ENCODE measurements around the gene CERS1.
A peak's percentile ranks its signal among the peaks of the same experiment; 100 is the strongest.

CERS1 gene

DNA sequence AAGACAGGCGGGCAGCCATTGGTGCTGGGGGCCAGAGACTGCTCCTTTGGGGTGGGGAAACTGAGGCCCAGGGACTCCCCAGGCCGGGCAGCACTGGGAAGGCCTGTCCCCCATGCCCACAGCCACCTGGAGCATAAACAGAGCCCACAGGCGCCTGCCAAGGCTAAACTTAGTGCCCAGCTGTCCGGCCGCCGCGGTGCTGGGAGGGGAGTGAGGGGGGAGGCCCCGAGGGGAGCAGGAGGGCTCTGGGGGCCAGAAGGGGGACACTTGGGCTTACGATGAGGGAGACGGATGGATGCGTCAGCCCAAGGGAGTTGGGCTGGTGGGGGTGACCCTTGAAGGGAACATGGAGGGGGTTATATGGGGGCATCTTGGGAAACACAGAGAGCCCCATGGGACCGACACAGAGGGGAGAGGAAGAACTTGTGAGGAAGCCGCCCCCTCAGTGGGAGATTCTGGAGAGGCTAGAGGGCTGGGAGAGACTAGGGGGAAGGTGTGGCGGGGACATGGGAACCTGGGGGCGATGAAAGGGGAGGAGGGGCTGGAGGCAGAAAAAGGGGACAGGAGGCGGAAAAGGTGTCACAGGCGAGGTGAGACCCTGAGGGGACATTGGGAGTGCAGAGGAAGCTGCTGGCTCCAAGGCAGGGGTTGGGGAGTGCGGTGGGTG, 2.2 kb downstream of the CERS1 start:
- H3K27ac ChIP-seq (ENCODE audit: extremely low read depth, low read depth, low read length), result no peak overlapping the region
- H3K4me3 ChIP-seq (ENCODE audit: low read depth, low read length), result no peak overlapping the region
- H3K4me1 ChIP-seq (ENCODE audit: control insufficient read depth, insufficient read depth, low read length), result no peaks in the 10 kb centered on the region; the same call in 1 of the 2 replicates
- TF ChIP-seq ZFHX2 (tag by site-specific recombination; conservative IDR thresholded peaks at IDR 0.05) (peak; percentile 44), ZNF335 (tag by site-specific recombination; conservative IDR thresholded peaks at IDR 0.05) (no peak), ZFP69B (tag by site-specific recombination; IDR thresholded peaks at IDR 0.05) (no peak), EGR2 (tag by site-specific recombination; IDR thresholded peaks at IDR 0.05; ENCODE audit: low read depth) (peak; percentile 63; the same call in 1 of the 2 replicates), ZNF768 (tag by site-specific recombination; IDR thresholded peaks at IDR 0.05) (no peak), ZNF140 (tag by site-specific recombination; IDR thresholded peaks at IDR 0.05) (no peak)
- TF ChIP-seq, protein P1, sequence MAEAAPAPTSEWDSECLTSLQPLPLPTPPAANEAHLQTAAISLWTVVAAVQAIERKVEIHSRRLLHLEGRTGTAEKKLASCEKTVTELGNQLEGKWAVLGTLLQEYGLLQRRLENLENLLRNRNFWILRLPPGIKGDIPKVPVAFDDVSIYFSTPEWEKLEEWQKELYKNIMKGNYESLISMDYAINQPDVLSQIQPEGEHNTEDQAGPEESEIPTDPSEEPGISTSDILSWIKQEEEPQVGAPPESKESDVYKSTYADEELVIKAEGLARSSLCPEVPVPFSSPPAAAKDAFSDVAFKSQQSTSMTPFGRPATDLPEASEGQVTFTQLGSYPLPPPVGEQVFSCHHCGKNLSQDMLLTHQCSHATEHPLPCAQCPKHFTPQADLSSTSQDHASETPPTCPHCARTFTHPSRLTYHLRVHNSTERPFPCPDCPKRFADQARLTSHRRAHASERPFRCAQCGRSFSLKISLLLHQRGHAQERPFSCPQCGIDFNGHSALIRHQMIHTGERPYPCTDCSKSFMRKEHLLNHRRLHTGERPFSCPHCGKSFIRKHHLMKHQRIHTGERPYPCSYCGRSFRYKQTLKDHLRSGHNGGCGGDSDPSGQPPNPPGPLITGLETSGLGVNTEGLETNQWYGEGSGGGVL (tag by site-specific recombination; IDR thresholded peaks at IDR 0.05), result no peak
- no peaks in the 10 kb centered on the region for H3K9me3 ChIP-seq (ENCODE audit: control insufficient read depth, insufficient read depth, low read depth, low read length)
- peaks cover 0 to 21% of the 10 kb centered on the region in 2 experiments; a peak in 2 of 3 replicates for H3K36me3 ChIP-seq (ENCODE audit: control insufficient read depth in 2 of 2, insufficient read depth in 1 of 2, low read length in 2 of 2)
- ChIA-PET POLR2A (interaction anchor here (0.9 to 1.2 kb wide), 3 partner anchors 13 to 26 kb away, joined by 3 to 5 read pairs (median 4); partner anchors contain the start of genes COPE and DDX49), CTCF (interaction anchor here (0.5 to 1.6 kb wide), 5 partner anchors 27 to 218 kb away, joined by 3 to 7 read pairs (median 3); no protein-coding TSS in a partner anchor)

DNA sequence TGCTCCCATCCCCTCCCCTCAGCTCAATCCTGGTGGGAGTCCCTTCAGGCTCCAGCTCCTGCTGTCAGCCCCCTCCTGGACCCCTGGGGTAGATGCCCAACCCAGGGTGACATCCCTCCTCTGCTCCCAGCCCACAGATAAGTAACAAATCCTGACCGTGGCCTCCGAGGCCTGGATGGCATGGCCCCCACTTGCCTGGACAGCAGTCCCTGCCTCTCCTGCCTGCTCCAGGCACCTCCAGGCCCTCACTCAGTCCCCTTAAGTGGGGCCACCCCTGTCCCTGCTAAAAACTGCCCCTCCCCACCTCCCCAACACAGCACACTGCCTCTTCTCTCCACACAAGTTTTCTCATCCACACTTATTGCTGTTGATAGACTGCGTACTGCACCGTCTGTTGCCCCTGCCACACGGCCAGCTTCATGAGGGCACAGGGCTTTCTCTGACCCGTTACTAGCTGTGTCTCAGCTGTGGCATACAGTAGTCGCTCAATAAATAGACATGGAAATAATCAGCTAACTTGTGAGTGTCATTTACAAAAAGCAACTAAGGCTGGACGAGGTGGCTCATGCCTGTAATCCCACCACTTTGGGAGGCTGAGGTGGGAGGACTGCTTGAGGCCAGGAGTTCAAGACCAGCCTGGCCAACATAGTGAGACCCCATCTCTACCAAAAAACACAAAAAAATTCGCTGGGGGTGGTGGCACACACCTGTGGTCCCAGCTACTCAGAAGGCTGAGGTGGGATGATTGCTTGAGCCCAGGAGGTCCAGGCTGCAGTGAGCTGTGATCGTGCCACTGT, 5.8 kb downstream of the CERS1 start:
- H3K36me3 ChIP-seq (ENCODE audit: control insufficient read depth in 2 of 2, insufficient read depth in 1 of 2, low read length in 2 of 2), result peaks cover 0 to 32% of the 10 kb centered on the region in 2 experiments; a peak in 2 of 3 replicates
- no peaks in the 10 kb centered on the region for H3K9me3 ChIP-seq (ENCODE audit: control insufficient read depth, insufficient read depth, low read depth, low read length)
- CTCF ChIA-PET, result interaction anchor here (0.6 to 1.7 kb wide), 2 partner anchors 23 to 540 kb away, joined by 3 to 6 read pairs; no protein-coding TSS in a partner anchor
- H3K27ac ChIP-seq (ENCODE audit: extremely low read depth, low read depth, low read length), result no peak overlapping the region
- TF ChIP-seq IKZF3 (tag by site-specific recombination; IDR thresholded peaks at IDR 0.05) (no peak), ZNF37A (tag by site-specific recombination; IDR thresholded peaks at IDR 0.05) (no peak), TRIM28 (IDR thresholded peaks at IDR 0.05; ENCODE audit: borderline replicate concordance, low read length) (no peak), ZNF16 (tag by site-specific recombination; IDR thresholded peaks at IDR 0.05; ENCODE audit: low read depth) (no peak), ZSCAN16 (tag by site-specific recombination; IDR thresholded peaks at IDR 0.05) (no peak), ZNF404 (tag by site-specific recombination; IDR thresholded peaks at IDR 0.05) (no peak), MZF1 (tag by site-specific recombination; IDR thresholded peaks at IDR 0.05; ENCODE audit: borderline replicate concordance) (no peak), ZNF433 (tag by site-specific recombination; IDR thresholded peaks at IDR 0.05; ENCODE audit: low read depth) (no peak), ZSCAN23 (tag by site-specific recombination; IDR thresholded peaks at IDR 0.05) (no peak), ZNF292 (tag by site-specific recombination; IDR thresholded peaks at IDR 0.05; ENCODE audit: borderline replicate concordance, low read depth) (no peak)
- TF ChIP-seq, protein P2, sequence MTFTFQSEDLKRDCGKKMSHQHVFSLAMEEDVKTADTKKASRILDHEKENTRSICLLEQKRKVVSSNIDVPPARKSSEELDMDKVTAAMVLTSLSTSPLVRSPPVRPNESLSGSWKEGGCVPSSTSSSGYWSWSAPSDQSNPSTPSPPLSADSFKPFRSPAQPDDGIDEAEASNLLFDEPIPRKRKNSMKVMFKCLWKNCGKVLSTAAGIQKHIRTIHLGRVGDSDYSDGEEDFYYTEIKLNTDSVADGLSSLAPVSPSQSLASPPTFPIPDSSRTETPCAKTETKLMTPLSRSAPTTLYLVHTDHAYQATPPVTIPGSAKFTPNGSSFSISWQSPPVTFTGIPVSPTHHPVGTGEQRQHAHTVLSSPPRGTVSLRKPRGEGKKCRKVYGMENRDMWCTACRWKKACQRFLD (tag by site-specific recombination; IDR thresholded peaks at IDR 0.05), result no peak
- TF ChIP-seq, protein P3, sequence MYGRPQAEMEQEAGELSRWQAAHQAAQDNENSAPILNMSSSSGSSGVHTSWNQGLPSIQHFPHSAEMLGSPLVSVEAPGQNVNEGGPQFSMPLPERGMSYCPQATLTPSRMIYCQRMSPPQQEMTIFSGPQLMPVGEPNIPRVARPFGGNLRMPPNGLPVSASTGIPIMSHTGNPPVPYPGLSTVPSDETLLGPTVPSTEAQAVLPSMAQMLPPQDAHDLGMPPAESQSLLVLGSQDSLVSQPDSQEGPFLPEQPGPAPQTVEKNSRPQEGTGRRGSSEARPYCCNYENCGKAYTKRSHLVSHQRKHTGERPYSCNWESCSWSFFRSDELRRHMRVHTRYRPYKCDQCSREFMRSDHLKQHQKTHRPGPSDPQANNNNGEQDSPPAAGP (tag by site-specific recombination; IDR thresholded peaks at IDR 0.05), result no peak
- TF ChIP-seq, protein P4, sequence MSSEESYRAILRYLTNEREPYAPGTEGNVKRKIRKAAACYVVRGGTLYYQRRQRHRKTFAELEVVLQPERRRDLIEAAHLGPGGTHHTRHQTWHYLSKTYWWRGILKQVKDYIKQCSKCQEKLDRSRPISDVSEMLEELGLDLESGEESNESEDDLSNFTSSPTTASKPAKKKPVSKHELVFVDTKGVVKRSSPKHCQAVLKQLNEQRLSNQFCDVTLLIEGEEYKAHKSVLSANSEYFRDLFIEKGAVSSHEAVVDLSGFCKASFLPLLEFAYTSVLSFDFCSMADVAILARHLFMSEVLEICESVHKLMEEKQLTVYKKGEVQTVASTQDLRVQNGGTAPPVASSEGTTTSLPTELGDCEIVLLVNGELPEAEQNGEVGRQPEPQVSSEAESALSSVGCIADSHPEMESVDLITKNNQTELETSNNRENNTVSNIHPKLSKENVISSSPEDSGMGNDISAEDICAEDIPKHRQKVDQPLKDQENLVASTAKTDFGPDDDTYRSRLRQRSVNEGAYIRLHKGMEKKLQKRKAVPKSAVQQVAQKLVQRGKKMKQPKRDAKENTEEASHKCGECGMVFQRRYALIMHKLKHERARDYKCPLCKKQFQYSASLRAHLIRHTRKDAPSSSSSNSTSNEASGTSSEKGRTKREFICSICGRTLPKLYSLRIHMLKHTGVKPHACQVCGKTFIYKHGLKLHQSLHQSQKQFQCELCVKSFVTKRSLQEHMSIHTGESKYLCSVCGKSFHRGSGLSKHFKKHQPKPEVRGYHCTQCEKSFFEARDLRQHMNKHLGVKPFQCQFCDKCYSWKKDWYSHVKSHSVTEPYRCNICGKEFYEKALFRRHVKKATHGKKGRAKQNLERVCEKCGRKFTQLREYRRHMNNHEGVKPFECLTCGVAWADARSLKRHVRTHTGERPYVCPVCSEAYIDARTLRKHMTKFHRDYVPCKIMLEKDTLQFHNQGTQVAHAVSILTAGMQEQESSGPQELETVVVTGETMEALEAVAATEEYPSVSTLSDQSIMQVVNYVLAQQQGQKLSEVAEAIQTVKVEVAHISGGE (tag by site-specific recombination; conservative IDR thresholded peaks at IDR 0.05; ENCODE audit: low read depth), result no peak
- TF ChIP-seq, protein P5, sequence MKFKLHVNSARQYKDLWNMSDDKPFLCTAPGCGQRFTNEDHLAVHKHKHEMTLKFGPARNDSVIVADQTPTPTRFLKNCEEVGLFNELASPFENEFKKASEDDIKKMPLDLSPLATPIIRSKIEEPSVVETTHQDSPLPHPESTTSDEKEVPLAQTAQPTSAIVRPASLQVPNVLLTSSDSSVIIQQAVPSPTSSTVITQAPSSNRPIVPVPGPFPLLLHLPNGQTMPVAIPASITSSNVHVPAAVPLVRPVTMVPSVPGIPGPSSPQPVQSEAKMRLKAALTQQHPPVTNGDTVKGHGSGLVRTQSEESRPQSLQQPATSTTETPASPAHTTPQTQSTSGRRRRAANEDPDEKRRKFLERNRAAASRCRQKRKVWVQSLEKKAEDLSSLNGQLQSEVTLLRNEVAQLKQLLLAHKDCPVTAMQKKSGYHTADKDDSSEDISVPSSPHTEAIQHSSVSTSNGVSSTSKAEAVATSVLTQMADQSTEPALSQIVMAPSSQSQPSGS (tag by site-specific recombination; IDR thresholded peaks at IDR 0.05; ENCODE audit: low read depth), result no peak
- POLR2A ChIA-PET, result interaction anchor here (0.6 to 2.0 kb wide), 4 partner anchors 19 to 428 kb away, joined by 3 to 7 read pairs (median 4); partner anchors contain the start of genes COPE and DDX49
- H3K4me3 ChIP-seq (ENCODE audit: low read depth, low read length), result no peak overlapping the region
- no peaks in the 10 kb centered on the region; the same call in 1 of the 2 replicates for H3K4me1 ChIP-seq (ENCODE audit: control insufficient read depth, insufficient read depth, low read length)

All from HEK293 (cell line).